WI38 (cell line): ENCODE results near the gene HLA-DMA.

ENCODE experiments used
- H3K4me3 ChIP-seq: 2 replicates; pipeline ENCODE4 v1.5.1; 2011; ENCODE audit warnings: low read depth, mild to moderate bottlenecking, control low read depth, low read length
- CTCF ChIP-seq: IDR thresholded peaks from 2 replicates; pipeline ENCODE4 v1.5.1; 2012; ENCODE audit warnings: low read depth, mild to moderate bottlenecking, control low read depth, low read length

HLA-DMA gene

GRCh38 chr6:32962213-32962826 lies 9.4 kb upstream of the HLA-DMA start:
- no peak overlapping the region for H3K4me3 ChIP-seq
- no peak for TF ChIP-seq CTCF

- TF ChIP-seq CTCF = no peak
- no peak overlapping the region for H3K4me3 ChIP-seq
These were observed 7.7 kb upstream of the HLA-DMA start for GRCh38 chr6:32960563-32960962.

GRCh38 chr6:32956176-32956575 lies 3.3 kb upstream of the HLA-DMA start:
- TF ChIP-seq CTCF = no peak
- H3K4me3 ChIP-seq = no peak overlapping the region

- TF ChIP-seq CTCF = peak; percentile 44
- no peak overlapping the region for H3K4me3 ChIP-seq
These were observed 2.3 kb upstream of the HLA-DMA start for GRCh38 chr6:32954986-32955802.

- H3K4me3 ChIP-seq = no peak overlapping the region
- no peak for TF ChIP-seq CTCF
These were observed 1.4 kb upstream of the HLA-DMA start for GRCh38 chr6:32954267-32954666.

- TF ChIP-seq CTCF = no peak
These were observed 878 bp upstream of the HLA-DMA start for GRCh38 chr6:32953775-32954174.

GRCh38 chr6:32950449-32950848 lies 2.4 kb downstream of the HLA-DMA start:
- no peak overlapping the region for H3K4me3 ChIP-seq
- no peak for TF ChIP-seq CTCF

More at GRCh38 chr6:32953775-32954174, 878 bp upstream of the HLA-DMA start:
- no peak overlapping the region for H3K4me3 ChIP-seq
